RWPE1 (cell line): Measurements from ENCODE around the gene TRRAP.
A peak's percentile ranks its signal among the peaks of the same experiment; 100 is the strongest.

ENCODE experiments used
- CTCF ChIA-PET: fragments of 350-600 bp; sonication (Branson Sonifier 250); formaldehyde crosslinking; extraction: SDS; loops from one replicate; lab custom pipeline; 2021; lab: Yijun Ruan, JAX
- POLR2A ChIA-PET: fragments of 400-600 bp; formaldehyde crosslinking; extraction: SDS; loops from one replicate; lab custom pipeline; 2020; ENCODE audit warnings: antibody characterized with exemption; ENCODE audit not compliant: low non-redundant PET; lab: Yijun Ruan, JAX
- DNase-seq: peaks from one replicate; pipeline ENCODE4 v3.0.0; 2012; ENCODE audit warnings: low spot score
- H3K27ac ChIP-seq: fragments of 450-650 bp; 2 replicates; pipeline ENCODE4 v1.5.1; 2017
- CTCF ChIP-seq: fragments of 450-650 bp; conservative IDR thresholded peaks from 2 replicates; pipeline ENCODE4 v1.5.1; 2017; ENCODE audit warnings: low read depth, mild to moderate bottlenecking

Gene TRRAP

GRCh38 chr7:99021941-99022560 lies 143.7 kb downstream of the TRRAP start:
- H3K27ac ChIP-seq: no peak overlapping the region
- no peak for TF ChIP-seq CTCF
- ChIA-PET CTCF (interaction anchor here (0.6 kb wide), 1 partner anchor 13 kb away, joined by 4 read pairs; no protein-coding TSS in a partner anchor), POLR2A (no interaction called here)
- DNase-seq: no peak

GRCh38 chr7:99024066-99024465 lies 145.7 kb downstream of the TRRAP start:
- ChIA-PET CTCF (interaction anchor here (0.6 kb wide), 1 partner anchor 96 kb away, joined by 3 read pairs; no protein-coding TSS in a partner anchor), POLR2A (no interaction called here)
- no peak for TF ChIP-seq CTCF
- DNase-seq: no peak
- H3K27ac ChIP-seq: no peak overlapping the region

- TF ChIP-seq CTCF: no peak
- ChIA-PET POLR2A (no interaction called here), CTCF (interaction anchor here (0.7 kb wide), 1 partner anchor 13 kb away, joined by 3 read pairs; no protein-coding TSS in a partner anchor)
- DNase-seq: no peak
- H3K27ac ChIP-seq: no peak overlapping the region
Measured at GRCh38 chr7:99027241-99027640, 148.9 kb downstream of the TRRAP start.

- TF ChIP-seq CTCF: no peak
- DNase-seq: no peak
- H3K27ac ChIP-seq: peak overlapping the region; percentile 13
- POLR2A ChIA-PET: no interaction called here
- CTCF ChIA-PET: no interaction called here
Measured at GRCh38 chr7:99027841-99028240, 149.5 kb downstream of the TRRAP start.

GRCh38 chr7:99028261-99028973 lies 150.1 kb downstream of the TRRAP start:
- no peak for TF ChIP-seq CTCF
- peak overlapping the region; percentile 13 for H3K27ac ChIP-seq
- POLR2A ChIA-PET: no interaction called here
- CTCF ChIA-PET: no interaction called here
- no peak for DNase-seq

GRCh38 chr7:99029466-99030435 lies 151.4 kb downstream of the TRRAP start:
- TF ChIP-seq CTCF: no peak
- H3K27ac ChIP-seq: peak overlapping the region; percentile 22
- DNase-seq: no peak
- POLR2A ChIA-PET: no interaction called here
- CTCF ChIA-PET: interaction anchor here (1.0 kb wide), 1 partner anchor 297 kb away, joined by 3 read pairs; no protein-coding TSS in a partner anchor
